ENCODE data around the gene PDE6C. TPM values are rescaled to one million over a fixed set of nuclear protein-coding genes. Genes with fewer than 3 reads are reported as not detected.

Gene PDE6C
- total and polyA plus RNA-seq, 12 donors, result not detected

- Histone ChIP-seq H3K4me1 (replicated peaks in 1 of 2) (no peaks in the 10 kb centered on the region), H3K4me3 (no peak overlapping the region), H3K9me3 (replicated peaks in 1 of 3) (no peaks in the 10 kb centered on the region), H3K27ac (no peak overlapping the region), H3K36me3 (replicated peaks in 1 of 2) (no peaks in the 10 kb centered on the region), H3K27me3 (no peaks in the 10 kb centered on the region)
- intact Hi-C loops (cut with DNase I), result no loop called here
- no peak for DNase-seq
- TF ChIP-seq, protein P1, sequence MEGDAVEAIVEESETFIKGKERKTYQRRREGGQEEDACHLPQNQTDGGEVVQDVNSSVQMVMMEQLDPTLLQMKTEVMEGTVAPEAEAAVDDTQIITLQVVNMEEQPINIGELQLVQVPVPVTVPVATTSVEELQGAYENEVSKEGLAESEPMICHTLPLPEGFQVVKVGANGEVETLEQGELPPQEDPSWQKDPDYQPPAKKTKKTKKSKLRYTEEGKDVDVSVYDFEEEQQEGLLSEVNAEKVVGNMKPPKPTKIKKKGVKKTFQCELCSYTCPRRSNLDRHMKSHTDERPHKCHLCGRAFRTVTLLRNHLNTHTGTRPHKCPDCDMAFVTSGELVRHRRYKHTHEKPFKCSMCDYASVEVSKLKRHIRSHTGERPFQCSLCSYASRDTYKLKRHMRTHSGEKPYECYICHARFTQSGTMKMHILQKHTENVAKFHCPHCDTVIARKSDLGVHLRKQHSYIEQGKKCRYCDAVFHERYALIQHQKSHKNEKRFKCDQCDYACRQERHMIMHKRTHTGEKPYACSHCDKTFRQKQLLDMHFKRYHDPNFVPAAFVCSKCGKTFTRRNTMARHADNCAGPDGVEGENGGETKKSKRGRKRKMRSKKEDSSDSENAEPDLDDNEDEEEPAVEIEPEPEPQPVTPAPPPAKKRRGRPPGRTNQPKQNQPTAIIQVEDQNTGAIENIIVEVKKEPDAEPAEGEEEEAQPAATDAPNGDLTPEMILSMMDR (IDR thresholded peaks at IDR 0.05), result no peak
- TF ChIP-seq POLR2A (IDR thresholded peaks at IDR 0.05), result no peak
- 69 to 85% (median 77%) methylated on average over 7 of the region's 7 CpGs for WGBS, 4 donors
These were observed 8.6 kb downstream of the PDE6C start for GRCh38 chr10:93620925-93621324.

DNA sequence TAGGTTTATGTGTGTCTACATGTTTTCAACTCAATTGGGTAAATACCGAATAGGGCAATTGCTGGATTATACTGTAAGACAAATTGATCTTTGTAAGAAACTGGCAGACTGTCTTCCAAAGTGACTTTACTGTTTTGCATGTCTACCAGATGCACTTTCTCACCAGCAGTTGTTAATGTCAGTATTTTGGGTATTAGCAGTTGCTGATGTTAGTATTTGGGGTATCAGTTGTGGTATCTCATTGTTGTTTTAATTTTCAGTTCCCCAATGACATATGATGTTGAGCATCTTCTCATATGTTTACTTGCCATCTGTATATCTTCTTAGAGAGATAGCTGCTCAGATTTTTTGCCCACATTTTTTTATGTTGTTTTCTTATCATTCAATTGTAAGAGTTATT, 10.6 kb downstream of the PDE6C start:
- intact Hi-C loops (cut with DNase I), result no loop called here
- H3K4me1 ChIP-seq (replicated peaks in 1 of 2), result no peaks in the 10 kb centered on the region
- DNase-seq, result no peak
- no peak overlapping the region for H3K4me3 ChIP-seq
- 67 to 92% (median 86%) methylated on average over 1 of the region's 1 CpG for WGBS, 4 donors
- no peaks in the 10 kb centered on the region for H3K36me3 ChIP-seq (replicated peaks in 1 of 2)
- no peak overlapping the region for H3K27ac ChIP-seq
- no peaks in the 10 kb centered on the region for H3K27me3 ChIP-seq
- no peaks in the 10 kb centered on the region for H3K9me3 ChIP-seq (replicated peaks in 1 of 3)
- TF ChIP-seq, protein P1 (IDR thresholded peaks at IDR 0.05), result no peak
- no peak for TF ChIP-seq POLR2A (IDR thresholded peaks at IDR 0.05)

- 87 to 94% (median 92%) methylated on average over 4 of the region's 4 CpGs for WGBS, 4 donors
- no peaks in the 10 kb centered on the region for H3K9me3 ChIP-seq (replicated peaks in 1 of 3)
- intact Hi-C loops (cut with DNase I), result no loop called here
- TF ChIP-seq, protein P1 (IDR thresholded peaks at IDR 0.05), result no peak
- no peak for TF ChIP-seq POLR2A (IDR thresholded peaks at IDR 0.05)
- no peak overlapping the region for H3K4me3 ChIP-seq
- H3K27me3 ChIP-seq, result no peaks in the 10 kb centered on the region
- no peaks in the 10 kb centered on the region for H3K36me3 ChIP-seq (replicated peaks in 1 of 2)
- H3K4me1 ChIP-seq (replicated peaks in 1 of 2), result no peaks in the 10 kb centered on the region
- H3K27ac ChIP-seq, result no peak overlapping the region
- DNase-seq, result no peak
These were observed 16.5 kb downstream of the PDE6C start for GRCh38 chr10:93628858-93629257.

DNA sequence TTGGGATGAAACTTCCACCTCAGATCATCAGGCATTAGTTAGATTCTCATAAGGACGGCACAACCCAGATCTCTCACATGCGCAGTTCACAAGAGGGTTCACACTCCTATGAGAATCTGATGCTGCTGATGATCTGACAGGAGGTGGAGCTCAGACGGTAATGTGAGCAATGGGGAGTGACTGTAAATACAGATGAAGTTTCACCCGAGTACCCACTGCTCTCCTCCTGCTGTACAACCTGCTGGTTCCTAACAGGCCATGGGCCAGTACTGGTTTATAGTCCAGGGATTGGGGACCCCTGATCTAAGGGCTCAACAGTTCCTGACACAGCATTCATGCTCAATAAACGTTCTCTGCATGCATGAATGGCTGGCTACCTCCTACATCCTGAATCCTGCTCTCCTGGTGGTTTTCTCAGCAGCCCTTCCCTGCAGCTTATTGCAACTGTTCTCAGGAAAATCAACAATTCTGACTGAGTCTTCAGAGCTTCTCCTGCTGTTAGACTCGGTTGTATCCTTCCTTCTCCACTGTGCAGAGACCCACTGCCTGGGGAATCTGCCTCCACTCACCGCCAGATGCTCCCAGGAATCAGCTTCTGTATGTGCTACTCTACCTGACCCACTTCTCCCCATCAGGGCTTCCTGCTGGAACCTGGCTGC, 17.4 kb downstream of the PDE6C start:
- Histone ChIP-seq H3K27me3 (no peaks in the 10 kb centered on the region), H3K4me1 (replicated peaks in 1 of 2) (no peaks in the 10 kb centered on the region), H3K4me3 (no peak overlapping the region), H3K9me3 (replicated peaks in 1 of 3) (no peaks in the 10 kb centered on the region), H3K36me3 (replicated peaks in 1 of 2) (no peaks in the 10 kb centered on the region), H3K27ac (no peak overlapping the region)
- 62 to 74% (median 64%) methylated on average over 3 to 7 of the region's 7 CpGs for WGBS, 4 donors
- TF ChIP-seq, protein P1 (IDR thresholded peaks at IDR 0.05), result no peak
- no peak for DNase-seq
- intact Hi-C loops (cut with DNase I), result no loop called here

Data from adrenal gland (tissue), 12 donors.